WTC11 (cell line): Measurements from ENCODE around the gene GJA3.

Experiments used
- ARID4B ChIP-seq: sonication (generic); formaldehyde crosslinking; IDR thresholded peaks from 2 replicates; pipeline ENCODE4 v1.8.0; 2023; ENCODE audit warnings: missing genetic modification reagents, mild to moderate bottlenecking, borderline replicate concordance
- CBFB ChIP-seq: sonication (generic); formaldehyde crosslinking; IDR thresholded peaks from 2 replicates; pipeline ENCODE4 v1.8.1; 2022; ENCODE audit warnings: mild to moderate bottlenecking, low read depth, missing genetic modification reagents
- CREB1 ChIP-seq: sonication (generic); formaldehyde crosslinking; IDR thresholded peaks from 2 replicates; pipeline ENCODE4 v1.8.0; 2023; ENCODE audit warnings: mild to moderate bottlenecking, missing genetic modification reagents
- CTCF ChIP-seq: fragments of 200-600 bp; IDR thresholded peaks from 2 replicates; pipeline ENCODE4 v1.8.0; 2022; ENCODE audit warnings: antibody characterized with exemption
- FOXK1 ChIP-seq: sonication (generic); formaldehyde crosslinking; IDR thresholded peaks from 2 replicates; pipeline ENCODE4 v1.8.0; 2022; ENCODE audit warnings: mild to moderate bottlenecking, moderate library complexity, missing genetic modification reagents
- MAX ChIP-seq: sonication (generic); formaldehyde crosslinking; IDR thresholded peaks from 2 replicates; pipeline ENCODE4 v1.8.0; 2022; ENCODE audit warnings: mild to moderate bottlenecking, missing genetic modification reagents
- NR3C1 ChIP-seq: sonication (generic); formaldehyde crosslinking; conservative IDR thresholded peaks from 2 replicates; pipeline ENCODE4 v1.8.1; 2023; ENCODE audit warnings: low read depth, mild to moderate bottlenecking, missing genetic modification reagents
- STAT6 ChIP-seq: sonication (generic); formaldehyde crosslinking; conservative IDR thresholded peaks from 2 replicates; pipeline ENCODE4 v1.8.1; 2023; ENCODE audit warnings: mild to moderate bottlenecking, low read depth, missing genetic modification reagents, moderate library complexity
- TEAD1 ChIP-seq: sonication (generic); formaldehyde crosslinking; IDR thresholded peaks from 2 replicates; pipeline ENCODE4 v1.8.0; 2022; ENCODE audit warnings: mild to moderate bottlenecking, missing genetic modification reagents
- USF1 ChIP-seq: sonication (generic); formaldehyde crosslinking; IDR thresholded peaks from 2 replicates; pipeline ENCODE4 v1.8.0; 2022; ENCODE audit warnings: mild to moderate bottlenecking, missing genetic modification reagents
- ZNF396 ChIP-seq: fragments of 250-450 bp; sonication (Bioruptor Pico); IDR thresholded peaks from 2 replicates; pipeline ENCODE4 v1.8.0; 2021; ENCODE audit warnings: mild to moderate bottlenecking, moderate library complexity, borderline replicate concordance

- TF ChIP-seq MAX (CRISPR knock-in tag) (no peak), CTCF (no peak), USF1 (CRISPR knock-in tag) (no peak), ARID4B (no peak), CBFB (no peak), CREB1 (CRISPR knock-in tag) (no peak), TEAD1 (CRISPR knock-in tag) (no peak), ZNF396 (CRISPR knock-in tag) (no peak), STAT6 (no peak), NR3C1 (no peak), FOXK1 (CRISPR knock-in tag) (no peak)
Observed at GRCh38 chr13:20105161-20105689, 55.6 kb downstream of the GJA3 start.
